HG03045 (cell line): ENCODE results near the gene RACK1.
A peak's percentile ranks its signal among the peaks of the same experiment; 100 is the strongest.

Experiments used
- ATAC-seq: cut with Tn5 transposase; IDR thresholded peaks from one replicate; pipeline ENCODE4 v1.9.1; 2021; ENCODE audit warnings: mild to moderate bottlenecking, moderate library complexity; ENCODE audit not compliant: unreplicated experiment

Gene RACK1

GRCh38 chr5:181259974-181260719 lies 16.4 kb upstream of the RACK1 start:
- ATAC-seq = no peak

- ATAC-seq = no peak
Measured at GRCh38 chr5:181259283-181259682, 15.6 kb upstream of the RACK1 start.

DNA sequence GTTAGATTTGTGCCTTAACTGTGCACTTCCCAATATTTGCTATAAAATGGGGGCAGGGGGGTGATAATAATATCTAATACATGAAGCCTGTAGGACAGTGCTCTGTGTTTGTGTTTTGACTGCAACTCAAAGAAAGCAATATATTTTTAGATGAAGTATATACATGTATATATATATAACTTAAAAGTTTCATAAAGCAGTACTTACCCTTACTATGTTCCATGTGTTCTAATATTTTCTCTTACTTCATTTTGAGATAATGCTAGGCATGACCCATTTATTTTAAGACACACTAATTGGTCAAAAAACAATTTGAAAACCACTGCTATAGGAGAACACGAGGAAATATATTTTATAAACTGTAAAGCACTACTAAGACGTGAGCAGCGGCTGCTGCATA lies 14.9 kb upstream of the RACK1 start:
- ATAC-seq = no peak

GRCh38 chr5:181255836-181256578 lies 12.3 kb upstream of the RACK1 start:
- ATAC-seq = no peak

- ATAC-seq = no peak
Measured at GRCh38 chr5:181255276-181255675, 11.6 kb upstream of the RACK1 start.

DNA sequence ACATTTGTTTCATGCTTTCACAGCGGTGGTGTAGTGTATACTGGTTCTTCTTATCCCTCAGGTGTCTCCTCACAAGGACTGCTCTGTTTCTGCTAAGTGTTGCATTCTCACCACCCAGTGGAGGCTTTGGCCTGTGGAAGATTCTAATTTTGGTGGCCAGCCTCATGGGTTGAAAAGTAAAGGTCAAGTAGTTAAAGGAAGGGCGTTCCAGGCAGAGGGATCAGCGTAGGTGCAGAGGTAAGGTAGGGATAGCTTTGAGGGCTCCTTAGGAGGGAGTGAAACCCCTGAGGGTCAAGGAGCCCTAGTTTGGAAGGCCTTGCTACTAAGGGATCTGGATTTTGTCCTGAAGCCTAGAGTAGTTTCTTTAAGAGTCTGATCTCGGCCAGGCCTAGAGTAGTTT lies 4.6 kb upstream of the RACK1 start:
- ATAC-seq = no peak

GRCh38 chr5:181246276-181247049 lies 2.8 kb upstream of the RACK1 start:
- peak; percentile 62 for ATAC-seq

DNA sequence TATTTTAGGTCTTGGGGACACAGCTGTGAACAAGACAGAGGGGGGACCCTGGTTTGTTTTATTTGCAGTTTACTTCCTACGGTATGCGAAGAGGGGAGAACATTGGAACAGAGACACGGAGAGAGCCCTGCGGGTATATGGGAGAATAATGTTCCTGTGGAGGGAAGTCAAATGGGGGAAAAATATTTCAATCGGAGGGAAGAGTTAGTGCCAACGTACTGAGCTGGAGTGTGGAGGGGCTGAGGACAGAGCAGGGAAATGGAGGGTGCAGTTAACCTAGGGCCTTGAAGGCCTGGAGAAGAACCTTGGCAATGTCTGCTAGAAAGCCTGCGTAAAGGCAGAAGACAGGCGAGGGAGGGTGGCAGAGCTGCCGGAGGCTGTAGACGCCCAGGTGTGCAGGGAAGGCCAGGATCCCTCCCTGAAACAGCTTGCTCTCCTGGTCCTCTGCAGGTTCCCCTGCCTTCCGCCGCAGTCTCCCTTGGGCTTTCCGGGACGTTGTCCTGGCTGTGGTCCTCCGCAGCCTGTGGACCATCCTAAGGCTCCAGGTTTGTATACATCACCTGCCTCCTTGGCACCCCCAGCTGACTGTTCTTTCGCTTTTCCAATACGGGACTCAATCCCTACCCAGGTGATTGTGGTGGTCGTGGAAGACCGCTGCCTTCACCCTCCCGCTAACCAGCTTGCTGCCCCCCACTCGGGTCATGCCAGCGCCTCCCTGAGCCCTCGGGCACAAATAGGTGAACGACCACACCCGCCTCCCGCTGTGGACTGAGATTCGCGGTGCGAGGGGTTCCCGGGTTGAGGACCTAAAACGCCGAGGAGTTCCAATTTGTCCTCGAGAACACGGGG lies 1.9 kb upstream of the RACK1 start:
- ATAC-seq = peak; percentile 4

GRCh38 chr5:181243018-181243563 lies 615 bp downstream of the RACK1 start:
- no peak for ATAC-seq

DNA sequence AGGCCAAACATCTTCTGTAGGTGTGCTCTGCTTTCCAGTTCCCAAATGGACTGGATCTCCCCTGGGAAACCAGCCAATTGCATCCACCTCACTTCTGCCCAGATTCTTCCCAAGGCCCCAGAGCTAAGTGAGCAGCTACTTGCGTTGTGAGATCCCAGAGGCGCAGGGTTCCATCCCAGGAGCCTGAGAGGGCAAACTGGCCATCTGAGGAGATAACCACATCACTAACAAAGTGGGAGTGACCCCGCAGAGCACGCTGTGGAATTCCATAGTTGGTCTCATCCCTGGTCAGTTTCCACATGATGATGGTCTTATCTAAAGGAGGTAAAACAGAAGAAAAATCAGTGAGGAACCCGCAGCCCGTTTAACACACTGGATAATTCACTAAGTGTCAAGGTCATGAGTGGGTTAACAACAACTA lies 1.7 kb downstream of the RACK1 start:
- no peak for ATAC-seq

DNA sequence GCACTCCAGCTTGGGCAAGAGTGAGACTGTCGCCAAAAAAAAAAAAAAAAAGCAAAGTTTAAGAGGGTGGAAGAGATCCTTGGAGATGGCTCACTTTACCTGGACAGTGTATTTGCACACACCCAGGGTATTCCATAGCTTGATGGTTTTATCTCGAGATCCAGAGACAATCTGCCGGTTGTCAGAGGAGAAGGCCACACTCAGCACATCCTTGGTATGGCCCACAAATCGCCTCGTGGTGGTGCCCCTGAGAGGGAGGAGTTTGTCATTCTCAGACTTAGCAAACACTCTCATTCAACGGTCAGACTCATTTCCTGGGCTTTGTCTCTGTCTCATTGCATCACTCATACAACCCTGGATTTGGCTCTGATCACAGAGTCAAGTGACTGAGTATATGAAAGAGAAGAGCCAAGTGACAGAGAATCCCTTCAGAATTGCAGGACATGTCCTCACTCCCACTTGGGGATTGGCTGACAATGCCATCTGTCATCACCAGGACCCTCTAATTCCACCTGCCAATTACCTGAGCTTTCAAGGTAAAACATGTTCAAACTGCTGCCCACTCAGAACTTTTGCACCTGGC lies 2.2 kb downstream of the RACK1 start:
- ATAC-seq = no peak

- no peak for ATAC-seq
Measured at GRCh38 chr5:181239062-181239663, 4.5 kb downstream of the RACK1 start.

DNA sequence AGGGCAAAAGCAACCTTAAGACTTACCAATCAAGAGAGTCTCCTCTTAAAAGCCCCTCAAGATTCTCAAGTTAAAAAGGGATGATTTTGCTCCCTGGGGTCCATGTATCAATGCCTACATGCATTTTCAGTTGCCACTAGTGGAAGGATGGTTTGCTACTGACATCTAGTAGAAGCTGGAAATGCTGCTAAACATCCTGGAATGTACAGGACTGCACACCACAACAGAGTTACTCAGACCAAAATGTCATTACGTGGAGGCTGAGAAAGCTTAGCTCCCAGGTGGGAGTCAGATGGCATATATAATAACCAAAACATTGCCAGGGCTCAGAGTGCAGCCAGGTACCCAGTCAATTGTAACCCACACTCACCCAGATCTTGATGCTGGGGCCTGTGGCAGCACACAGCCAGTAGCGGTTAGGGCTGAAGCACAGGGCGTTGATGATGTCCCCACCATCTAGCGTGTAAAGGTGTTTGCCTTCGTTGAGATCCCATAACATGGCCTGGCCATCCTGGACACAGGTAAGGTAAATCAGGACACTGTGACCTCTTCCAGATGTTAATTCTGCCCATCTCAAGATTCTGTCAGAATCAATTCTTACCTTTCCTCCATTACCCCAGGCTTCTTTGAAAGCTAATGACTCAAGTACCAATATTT lies 5.8 kb downstream of the RACK1 start:
- no peak for ATAC-seq

- ATAC-seq = no peak
Measured at GRCh38 chr5:181236954-181237641, 6.6 kb downstream of the RACK1 start.

- no peak for ATAC-seq
Measured at GRCh38 chr5:181236471-181236870, 7.2 kb downstream of the RACK1 start.

DNA sequence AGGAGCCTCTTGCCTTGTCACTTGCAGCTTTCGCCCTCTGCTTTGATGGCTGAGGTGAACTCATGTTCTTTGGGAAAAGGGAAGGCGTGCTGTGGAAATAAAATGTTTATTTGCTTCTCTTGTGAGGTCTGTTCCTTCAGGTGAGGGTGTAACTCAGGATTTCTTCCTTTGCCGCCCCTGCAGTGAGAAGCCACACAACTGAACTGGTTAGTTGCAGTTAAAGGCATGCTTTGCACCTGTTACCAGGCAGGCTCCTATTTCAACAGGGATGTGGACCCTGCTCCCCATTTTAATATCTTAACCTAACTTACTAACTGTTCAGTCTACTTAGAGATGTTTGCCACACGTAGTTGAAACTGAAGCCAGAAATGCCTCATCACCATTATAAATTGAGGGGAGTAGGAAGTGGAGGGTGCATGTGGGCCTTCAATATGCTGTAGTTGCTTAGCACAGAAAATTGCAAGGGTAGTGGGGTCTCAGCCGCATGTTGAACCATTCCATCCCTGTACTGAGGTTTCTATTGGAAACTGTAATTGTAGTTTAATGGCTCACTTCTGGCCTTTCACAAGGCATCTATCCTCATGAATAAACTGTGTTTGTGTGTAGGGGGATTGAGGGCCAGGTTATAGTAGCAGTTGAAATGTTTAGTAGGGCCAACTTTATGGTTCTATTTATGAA lies 7.9 kb downstream of the RACK1 start:
- ATAC-seq = no peak

GRCh38 chr5:181235323-181235688 lies 8.4 kb downstream of the RACK1 start:
- no peak for ATAC-seq
